Stimulated activated CD4-positive, alpha-beta T cell treated with anti-CD3 and anti-CD28 coated beads, TNF-alpha, amount 100 ng/mL, for 1 hour (primary cell): ENCODE measurements around the gene MPHOSPH8.
"Not testable (repeated sequence)": the region's sequence is repeated elsewhere in the genome, so short reads cannot be mapped to it uniquely, and the experiment has no call there.

Experiments
- DNase-seq, 3 donors: peaks; one replicate each; pipeline ENCODE4 v3.0.0-alpha.2; 2020; ENCODE audit warnings: low read depth in 3 of 3, low spot score in 1 of 3

The MPHOSPH8 gene

DNA sequence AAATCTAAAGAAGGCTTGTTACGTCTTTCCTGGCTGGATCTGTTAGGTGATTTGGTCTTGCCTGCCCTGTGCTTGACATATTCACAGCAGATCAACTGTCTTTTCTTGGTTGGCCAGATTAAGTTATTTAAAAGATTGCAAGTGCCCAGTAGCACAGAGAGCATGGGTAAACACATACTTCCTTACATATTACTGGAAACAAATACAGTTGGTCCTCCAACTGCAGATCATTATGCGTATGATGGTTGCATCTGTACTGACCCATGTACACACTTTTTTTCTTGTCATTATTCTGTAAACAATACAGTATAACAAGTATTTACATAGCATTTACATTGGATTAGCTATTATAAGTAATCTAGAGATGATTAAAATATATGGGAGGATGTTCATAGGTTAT is 9.2 kb upstream of the MPHOSPH8 start:
- no peak for DNase-seq

DNA sequence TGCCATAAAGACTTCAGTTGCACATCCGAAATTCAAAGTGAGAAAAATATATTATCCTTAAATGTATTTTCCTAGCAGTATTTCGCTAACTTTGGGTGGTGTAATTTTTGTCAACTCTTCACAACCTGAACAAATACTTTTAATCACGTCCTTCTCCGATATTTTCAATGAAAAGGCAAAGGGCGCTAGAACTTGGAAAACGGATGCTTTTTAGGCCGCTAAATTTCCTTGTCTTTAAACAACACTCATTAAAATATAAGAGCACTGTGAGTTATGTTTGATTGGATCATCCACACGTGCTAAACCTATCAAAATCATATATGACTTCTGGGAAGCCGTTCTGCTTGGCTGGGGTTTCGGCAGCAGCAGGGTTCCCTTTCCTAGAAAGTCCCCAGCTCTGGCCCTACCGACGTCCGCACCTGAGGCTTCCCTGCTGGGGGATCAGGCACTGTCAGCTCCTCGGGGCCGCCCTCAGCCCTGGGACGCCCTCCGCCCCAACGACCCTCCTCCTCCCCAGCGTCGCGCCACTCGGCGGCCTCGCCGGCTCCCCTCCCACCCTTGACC is 462 bp upstream of the MPHOSPH8 start:
- no peak for DNase-seq

DNA sequence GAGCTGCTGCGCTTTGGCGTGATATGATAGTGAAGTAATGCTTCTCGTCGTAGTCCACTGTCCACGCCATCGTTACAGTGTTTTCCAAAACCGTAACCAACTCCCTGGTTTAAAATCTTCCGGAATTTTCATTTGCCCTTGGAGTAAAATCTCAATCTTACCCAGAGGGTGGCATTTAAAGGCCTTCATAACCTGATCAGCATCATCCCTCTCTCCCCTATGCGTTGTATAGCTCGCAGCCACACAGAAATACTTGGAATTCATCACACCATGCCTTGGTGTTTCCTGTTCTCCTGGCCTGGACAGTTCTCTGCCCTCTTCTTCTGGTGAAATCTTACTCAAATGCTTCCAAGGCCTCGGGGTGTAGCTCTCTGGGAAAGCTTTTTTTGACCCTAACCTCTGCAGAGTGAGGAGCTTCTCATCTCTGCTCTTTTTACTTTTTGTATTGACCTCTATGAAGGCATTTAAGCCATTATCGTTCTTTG is 839 bp downstream of the MPHOSPH8 start:
- no peak for DNase-seq

DNA sequence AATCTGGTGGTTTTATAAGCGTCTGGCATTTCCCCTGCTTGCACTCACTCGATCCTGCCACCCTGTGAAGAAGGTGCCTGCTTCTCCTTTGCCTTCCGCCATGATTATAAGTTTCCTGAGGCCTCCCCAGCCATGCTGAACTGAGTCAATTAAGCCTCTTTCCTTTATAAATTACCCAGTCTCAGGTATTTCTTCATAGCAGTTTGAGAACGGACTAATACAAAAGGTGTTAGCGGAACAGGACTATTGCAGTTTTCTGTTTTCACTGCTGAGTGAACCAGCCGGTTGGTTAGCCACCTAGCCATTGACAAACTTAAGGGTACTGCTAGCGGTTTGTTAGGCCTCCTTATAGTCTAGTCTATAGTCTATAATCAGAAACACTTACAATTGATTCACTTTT is 2.5 kb downstream of the MPHOSPH8 start:
- not testable (repeated sequence) for DNase-seq

DNA sequence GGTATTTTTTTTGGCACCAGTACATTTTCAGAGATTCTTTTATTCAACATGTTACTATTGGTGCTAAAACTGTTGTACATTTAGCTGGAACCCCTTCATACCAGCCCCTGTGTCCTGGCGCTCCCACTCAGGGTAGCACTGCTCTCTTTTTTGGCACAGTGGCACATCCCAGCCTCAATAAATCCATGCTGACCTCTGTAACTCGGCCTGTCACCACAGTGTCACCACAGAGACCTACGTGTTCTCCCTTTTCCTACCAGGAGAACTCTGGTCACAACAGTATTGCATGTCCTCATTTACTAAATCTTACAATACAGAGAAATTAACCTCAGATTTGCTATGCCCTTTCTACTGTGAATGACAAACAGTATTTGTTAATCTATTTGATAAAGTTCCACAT is 10.2 kb downstream of the MPHOSPH8 start:
- no peak for DNase-seq

DNA sequence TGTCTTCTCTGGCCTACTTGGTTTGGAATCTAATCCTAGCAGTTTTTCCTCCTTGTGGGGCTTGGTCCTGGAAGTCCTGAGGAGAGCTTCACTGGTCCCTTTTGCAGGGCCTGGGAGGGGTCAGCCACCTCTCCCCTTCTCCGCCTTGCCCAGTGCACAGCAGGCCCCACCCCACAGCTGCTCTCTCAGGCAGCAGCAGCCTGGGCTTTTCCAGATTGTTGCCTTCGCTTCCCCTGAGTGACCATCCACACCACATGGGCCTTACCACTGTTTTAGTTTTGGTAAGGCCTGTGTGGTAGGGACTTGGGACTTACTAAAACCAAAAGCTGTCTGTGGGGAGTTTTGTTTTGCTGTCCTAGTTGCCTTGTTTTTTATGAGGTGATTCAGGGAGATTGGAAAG is 11.5 kb downstream of the MPHOSPH8 start:
- no peak for DNase-seq

DNA sequence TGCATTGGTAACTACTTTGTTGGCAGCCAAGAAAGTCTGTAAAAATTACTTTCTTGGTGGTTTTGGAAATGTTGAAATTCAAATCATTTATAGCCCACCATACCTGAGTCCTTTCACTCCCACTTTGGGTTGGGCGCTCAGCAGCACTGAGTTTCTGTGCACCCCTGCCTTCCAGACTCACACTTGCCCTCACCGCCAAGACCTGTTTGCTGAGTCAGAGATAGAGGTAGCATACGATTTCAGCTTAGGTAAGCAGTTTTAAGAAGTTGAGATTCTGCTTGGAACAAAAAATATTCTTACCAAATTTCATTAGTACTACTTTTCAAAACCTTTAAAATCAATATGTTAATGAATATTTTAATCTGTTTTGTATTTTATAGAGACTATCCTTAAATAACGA is 12.6 kb downstream of the MPHOSPH8 start:
- DNase-seq: no peak

DNA sequence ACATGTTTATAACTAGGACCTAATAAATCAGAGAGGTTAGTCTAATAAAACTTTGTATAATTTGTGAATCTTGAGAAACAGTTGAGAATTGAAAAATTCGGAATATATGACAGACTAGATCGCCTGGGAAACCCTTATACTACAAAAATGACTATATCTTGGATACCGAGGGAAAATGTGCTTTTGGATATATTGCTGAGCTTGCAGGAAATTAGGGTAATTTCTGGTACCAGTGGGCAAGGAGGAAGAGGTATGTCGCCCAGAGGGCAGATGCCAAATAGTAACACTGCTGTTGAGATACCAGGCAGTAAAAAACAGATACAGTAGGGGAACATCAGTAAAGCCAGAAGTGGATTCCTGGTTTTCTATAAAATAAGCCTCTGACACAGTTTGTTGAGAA is 17.3 kb downstream of the MPHOSPH8 start:
- DNase-seq: no peak

DNA sequence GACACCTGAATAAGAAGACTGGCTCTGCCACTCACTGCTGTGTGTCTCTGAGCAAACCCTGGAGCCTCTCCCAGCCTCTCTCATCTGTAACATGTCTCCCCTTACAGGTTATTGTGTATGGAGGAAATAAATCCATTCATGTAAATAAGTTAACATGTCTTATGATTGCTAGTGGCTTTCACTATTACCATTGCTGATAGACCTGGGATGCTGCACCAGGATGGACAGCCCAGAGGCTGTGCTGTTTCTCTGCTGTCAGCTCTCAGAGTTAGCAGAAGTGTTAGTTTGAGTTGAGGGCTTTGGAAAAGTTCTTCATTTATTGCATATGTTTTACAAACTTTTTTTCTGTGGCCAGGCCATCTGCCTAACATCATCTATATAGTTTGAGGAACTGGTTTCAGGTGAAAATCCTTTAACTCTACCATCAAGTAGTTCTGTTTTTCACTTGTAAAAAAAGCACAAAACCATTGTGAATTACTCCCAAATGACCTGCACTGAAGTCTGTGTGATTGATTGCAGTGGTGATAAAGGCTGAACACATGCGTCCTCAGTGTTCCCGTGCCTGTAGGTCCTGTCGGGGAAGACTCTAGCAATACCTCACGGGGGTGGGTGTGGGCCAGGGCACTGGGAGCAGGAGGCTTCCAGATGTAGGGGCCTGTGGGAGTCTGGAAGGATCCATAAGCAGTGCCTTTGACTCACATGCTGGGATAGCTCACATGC is 24.6 kb downstream of the MPHOSPH8 start:
- no peak for DNase-seq

DNA sequence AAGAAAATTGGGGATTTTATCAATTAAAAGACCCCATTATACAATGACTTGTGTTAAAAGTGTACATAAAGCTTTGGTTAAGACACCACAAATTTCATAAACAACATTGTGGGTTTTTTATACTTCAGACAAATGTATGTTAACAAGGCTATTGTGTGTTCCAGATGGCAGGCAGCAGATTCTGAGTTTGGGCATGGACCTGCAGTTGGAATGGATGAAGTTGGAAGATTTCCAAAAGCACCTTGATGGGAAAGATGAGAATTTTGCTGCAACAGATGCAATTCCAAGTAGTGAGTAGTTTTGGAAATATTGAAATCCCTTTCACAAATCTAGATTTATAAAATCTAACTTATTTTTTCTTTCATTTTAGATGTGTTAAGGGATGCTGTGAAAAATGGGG is 25.4 kb downstream of the MPHOSPH8 start:
- DNase-seq: no peak

DNA sequence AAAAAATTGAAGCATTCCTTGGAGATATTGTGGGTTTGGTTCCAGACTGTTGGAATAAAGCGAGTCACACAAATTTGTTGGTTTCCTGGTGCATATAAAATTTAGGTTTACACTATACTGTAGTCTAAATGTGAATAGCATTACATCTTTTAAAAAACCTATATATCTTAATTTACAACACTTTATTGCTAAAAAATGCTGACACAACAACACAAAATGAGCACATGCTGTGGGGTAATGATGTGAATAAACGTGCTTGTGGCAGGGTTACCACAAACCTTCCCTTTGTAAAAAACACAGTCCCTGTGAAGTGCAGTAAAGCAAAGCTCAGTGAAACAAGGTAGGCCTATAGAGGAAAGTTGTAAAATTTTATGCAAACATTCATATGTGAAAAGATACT is 27.7 kb downstream of the MPHOSPH8 start:
- no peak for DNase-seq

DNA sequence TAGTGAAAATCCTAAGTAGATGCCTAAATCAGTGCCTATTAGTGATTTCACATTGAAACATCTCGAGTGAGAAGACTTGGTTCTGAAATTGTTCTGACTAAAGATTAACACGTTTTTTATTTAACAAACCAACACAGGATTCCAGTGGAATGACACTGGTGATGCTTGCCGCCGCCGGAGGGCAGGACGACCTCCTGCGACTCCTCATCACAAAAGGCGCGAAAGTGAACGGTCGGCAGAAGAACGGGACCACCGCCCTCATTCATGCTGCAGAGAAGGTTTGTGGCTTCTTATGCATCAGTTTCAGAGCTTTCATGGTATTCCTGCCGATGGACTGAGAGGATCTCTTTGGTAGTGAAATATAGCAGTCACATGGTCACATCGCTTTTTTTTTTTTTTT is 28.1 kb downstream of the MPHOSPH8 start:
- DNase-seq: no peak

DNA sequence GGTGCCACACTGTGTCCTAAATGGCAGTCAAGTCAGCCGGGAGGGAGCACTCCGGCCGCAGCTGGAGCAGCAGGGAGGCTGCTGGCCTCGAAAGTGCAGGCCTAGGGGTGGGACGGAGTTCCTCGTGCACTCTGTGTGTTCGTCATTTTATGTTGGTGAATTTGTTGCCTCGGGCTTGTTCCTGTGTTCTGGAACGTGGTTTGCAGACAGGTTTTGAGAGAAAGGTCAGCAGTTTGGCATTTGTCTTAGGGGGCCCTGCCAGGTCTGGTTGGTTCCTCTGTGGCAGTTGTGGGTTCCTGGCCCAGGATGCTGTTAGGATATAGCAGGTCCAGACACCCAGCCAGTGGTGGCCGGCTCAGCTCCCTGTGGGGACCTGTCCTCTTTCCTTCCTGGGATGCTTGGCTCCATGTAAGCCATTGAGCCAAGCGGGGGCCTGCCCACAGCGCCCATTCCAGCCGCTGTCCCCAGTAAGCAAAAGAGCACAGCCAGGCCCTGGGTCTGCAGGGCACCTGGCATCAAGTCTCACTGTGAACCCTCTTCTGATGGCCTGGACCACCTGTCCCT is 30.0 kb downstream of the MPHOSPH8 start:
- DNase-seq: no peak

DNA sequence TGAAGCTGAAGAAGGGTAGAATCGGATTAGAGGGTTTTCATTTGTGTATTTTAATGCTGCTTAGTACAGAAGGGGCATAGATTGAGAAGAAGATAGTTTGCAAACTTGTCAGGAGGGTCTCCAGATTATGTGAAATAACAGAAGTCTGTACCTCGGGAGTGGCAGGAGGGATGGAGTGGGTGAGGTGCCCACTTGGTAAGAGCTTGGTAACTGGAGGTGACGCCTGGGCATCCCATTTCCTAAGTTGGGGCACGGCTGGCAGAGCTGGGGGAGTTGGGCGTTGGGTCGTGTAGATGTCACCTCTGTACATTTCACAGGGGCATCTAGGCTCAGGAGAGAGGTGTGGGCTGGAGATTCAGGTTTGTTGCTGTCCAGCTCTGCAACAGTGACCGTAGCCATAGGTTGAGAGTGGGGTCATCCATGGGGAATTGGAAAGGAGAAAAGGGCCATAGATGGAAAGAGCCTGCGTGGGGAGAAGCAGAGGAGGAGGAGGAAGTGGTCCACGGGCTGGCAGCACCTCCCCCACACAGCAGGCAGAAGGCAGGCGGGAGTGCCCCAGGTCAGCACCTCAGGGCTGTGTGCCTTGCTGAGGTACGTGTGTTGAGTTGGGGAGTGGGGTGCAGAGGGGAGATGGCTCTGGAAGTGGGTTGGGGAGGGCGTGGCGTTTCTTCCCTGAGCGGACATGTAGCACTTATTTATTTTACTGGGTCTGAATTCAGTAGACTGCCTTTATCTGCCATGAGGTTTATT is 31.2 kb downstream of the MPHOSPH8 start:
- DNase-seq: no peak

DNA sequence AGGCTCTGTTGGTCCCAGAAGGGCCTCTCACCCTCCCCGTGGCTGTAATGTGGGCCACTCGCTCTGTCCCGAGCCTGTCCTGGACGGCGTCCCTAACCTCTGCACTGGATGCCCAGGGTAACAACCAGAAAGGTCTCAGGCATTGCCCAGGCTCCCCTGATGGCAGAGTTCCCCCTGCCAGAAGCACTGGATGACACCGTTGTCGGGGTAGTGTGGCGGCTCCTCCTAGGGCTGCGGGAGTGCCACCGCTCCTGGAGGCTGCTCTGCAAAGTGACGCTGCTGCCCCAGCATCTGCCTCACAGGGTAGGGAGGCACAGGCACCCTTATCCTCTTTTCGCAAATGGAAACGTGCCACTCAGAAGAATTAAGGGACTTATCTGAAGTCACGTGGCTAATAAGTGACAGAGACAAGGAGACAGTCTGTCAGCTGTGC is 32.0 kb downstream of the MPHOSPH8 start:
- no peak for DNase-seq

DNA sequence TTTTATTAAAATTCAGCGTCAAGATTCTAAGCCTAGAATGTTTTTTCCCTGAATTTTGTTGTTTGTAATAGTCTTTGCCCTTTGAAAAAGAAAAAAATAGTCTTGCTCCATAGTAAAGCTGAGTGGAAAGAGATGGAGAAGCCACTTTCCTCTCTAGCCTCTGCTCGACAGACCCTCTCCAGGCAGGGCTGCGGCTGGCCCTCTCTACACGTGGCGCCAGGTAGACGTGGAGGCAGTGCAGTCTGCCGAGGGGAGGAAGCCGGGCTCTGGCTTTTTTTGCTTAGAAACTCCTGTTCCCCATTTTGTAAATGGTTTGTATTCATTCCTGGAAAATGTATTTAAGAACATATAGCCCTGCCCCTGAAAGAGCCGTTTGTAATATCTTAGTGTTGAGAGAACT is 35.3 kb downstream of the MPHOSPH8 start:
- no peak for DNase-seq

DNA sequence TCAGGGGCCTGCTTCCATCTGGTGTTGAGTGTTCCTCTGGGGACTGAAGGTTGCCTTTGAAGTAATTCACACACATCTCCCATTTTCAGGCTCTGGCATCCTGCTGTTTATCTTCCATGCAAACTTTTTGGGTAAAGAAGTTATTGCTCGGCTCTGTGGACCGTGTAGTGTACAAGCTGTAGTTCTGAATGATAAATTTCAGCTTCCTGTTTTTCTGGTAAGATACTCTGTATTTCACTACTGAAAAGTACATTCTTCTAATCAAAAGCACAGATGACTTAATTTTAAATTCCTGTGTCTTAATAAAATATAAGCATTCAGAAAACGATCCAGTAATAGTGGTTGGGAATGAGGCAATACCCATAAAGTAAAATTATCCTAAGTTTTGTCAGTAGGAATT is 36.7 kb downstream of the MPHOSPH8 start:
- no peak for DNase-seq

DNA sequence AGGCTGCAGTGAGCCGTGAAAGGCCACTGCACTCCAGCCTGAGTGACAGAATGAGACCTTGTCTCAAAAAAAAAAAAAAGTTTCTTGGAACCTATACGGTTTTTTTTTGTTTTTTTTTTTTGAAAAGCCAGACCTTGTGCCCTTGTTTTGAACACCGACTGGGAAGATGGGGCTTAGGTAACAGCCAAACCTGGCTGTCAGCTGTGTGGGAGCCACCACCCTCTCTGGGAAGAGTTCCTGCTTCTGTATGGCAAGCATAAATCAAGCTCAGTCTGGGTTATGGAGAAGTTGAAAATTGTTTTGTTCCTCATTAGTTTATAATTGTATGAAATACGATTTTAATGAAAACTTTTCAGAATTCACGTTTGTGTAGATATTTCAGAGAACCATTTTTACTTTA is 39.5 kb downstream of the MPHOSPH8 start:
- no peak for DNase-seq

DNA sequence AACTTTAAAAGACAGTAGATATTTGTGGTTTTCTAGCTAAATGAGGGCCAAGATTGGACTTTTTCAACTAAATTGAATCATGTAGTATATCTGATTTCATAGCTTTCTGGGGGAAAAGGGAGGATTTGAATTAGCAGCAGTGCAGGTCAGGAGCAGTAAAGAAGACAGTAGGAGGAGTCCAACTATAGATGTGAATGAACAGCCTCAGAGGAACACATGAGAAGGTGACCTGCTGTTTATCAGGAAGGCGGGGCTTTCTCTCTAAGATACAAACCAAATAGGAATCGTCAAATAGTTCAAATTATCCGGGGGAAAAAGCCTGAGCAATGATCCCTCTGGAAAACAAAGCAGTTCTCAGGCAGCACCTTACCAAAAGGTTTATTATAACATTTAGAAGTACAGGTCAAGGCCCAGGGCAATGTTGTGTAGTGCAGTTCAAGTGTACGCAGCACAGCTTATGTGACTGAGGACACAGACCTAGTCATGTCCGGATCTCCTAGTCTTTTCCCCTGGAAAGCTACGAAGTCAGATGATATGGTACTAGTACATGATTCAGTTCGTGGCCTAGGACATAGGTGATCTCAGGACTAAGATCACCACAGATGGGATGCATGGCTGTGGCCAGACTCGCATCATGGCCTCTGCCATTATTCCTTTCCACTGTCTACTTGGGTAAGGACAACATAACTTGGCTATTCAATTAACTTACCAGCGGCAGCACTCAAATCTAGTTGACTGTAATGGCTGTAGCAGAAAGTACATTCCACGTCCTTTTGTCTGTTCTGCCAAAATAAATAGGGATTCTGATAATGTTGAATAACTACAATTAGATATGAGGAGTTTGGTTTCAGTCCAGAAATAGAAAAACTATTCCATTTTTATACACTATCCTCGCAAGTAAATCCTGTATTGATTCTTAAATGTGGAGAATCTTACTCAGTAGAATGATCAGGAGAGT is 40.3 kb downstream of the MPHOSPH8 start:
- DNase-seq: no peak

DNA sequence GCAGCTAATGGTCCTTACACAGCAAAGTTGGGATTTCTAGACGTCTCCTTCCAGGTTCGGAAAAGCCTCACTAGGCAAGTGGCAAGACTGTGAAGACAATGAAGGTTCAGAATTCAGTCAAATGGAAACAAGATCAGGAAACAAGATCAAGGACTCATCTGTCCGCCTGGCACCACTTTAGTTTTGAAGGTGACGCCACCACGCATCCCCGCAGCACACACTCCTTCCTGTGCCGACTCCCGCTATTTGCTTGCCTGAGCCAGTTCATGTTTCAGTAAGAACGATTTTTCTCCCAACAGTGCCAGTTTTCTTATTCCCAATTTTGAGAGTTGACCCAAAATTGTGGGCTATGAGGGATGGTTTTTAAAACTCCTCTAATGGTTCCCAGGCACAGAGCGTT is 41.4 kb downstream of the MPHOSPH8 start:
- DNase-seq: no peak

DNA sequence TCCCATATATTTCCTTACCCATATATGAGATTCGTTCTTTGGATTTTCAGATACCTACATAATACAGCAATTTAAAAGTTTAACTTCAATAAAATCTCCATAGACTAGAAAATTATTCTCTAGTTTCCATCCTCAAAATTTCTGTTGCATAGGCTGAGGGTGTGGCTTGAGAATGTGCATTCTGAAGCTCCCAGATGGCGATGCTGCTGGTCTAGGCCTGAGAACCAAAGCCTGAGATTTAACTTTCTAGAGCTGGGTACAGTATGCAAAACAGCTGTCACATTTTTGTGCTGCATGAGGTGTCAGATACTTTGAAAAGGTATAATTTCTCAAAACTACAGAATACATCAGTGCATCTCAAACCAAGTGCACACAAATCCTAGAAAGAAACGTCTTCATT is 42.7 kb downstream of the MPHOSPH8 start:
- no peak for DNase-seq
